HG02610 (cell line): ENCODE data around the gene TICRR.

Experiments used
- ATAC-seq: cut with Tn5 transposase; IDR thresholded peaks from one replicate; pipeline ENCODE4 v1.9.1; 2021; ENCODE audit warnings: mild to moderate bottlenecking, moderate library complexity; ENCODE audit not compliant: unreplicated experiment

The TICRR gene

GRCh38 chr15:89652131-89652530 lies 76.9 kb downstream of the TICRR start:
- no peak for ATAC-seq

- no peak for ATAC-seq
Observed at GRCh38 chr15:89652666-89653065, 77.4 kb downstream of the TICRR start.

DNA sequence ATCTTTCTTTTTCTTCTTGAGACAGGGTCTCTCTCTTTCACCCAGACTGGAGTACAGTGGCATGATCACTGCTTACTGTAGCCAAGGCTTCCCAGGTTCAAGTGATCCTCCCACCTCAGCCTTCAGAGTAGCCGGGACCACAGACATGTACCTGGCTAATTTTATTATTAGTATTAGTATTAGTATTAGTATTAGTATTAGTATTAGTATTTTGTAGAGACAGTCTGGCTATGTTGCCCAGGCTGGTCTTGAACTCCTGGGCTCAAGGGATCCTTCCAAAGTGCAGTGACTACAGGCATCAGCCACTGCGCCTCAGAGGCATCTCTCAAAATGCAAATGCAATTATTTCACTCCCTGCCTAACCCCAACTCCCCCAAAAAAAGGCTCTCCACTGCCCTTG lies 78.3 kb downstream of the TICRR start:
- ATAC-seq = no peak

GRCh38 chr15:89654301-89654761 lies 79.1 kb downstream of the TICRR start:
- no peak for ATAC-seq

DNA sequence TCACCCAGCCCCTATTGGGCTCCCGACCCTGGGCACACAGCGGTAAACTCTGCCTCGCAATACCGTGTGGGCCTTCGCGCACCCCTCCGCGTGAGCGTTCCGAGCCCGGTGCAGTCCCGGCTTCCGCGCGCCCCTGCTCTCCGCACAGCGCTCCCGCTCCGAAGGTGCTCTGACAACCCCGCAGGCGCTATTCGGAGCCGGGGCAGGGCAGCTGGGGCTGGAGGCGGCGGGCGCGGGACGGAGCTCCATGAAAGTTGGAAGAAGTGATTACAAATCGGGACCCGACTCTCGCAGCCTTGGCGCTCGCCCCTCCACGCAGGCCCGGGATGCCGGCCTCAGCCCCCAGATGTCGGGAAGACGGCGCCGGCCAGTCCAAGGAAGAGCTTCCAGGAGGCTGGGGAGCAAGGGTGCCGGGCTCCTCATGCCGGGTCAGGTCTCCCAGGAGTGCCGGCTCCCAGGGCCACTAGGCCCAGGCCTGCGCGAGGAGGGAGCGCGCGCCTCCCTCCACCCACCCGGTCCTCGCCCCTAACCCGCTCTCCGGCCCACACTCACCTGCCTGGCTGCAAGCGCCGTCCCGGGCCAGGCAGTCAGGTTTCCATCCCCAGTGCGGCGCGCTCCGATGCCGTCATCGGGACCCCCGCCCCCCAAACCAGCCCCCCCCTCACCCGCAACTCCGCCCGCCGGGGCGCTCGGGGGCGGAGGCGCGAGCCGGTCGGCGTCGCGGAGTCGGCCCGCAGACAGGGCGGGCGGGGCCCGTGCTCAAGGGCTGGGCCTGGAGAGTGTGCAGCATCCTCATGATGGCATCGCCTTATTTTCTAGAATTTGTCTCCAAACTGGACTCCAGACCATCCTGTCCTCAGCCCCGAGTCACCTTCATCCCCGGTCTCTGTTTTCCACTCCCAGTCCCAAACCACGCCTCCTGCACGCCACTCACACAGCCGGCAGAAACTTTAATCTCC lies 79.9 kb downstream of the TICRR start, which contains the start of gene KIF7:
TSS of gene KIF7 (minus strand) at position 621 of the 959 bp plus-strand sequence. CDS start 2,537 bp downstream, outside the sequence.
- ATAC-seq = no peak

- no peak for ATAC-seq
Observed at GRCh38 chr15:89656116-89656815, 81.0 kb downstream of the TICRR start.

DNA sequence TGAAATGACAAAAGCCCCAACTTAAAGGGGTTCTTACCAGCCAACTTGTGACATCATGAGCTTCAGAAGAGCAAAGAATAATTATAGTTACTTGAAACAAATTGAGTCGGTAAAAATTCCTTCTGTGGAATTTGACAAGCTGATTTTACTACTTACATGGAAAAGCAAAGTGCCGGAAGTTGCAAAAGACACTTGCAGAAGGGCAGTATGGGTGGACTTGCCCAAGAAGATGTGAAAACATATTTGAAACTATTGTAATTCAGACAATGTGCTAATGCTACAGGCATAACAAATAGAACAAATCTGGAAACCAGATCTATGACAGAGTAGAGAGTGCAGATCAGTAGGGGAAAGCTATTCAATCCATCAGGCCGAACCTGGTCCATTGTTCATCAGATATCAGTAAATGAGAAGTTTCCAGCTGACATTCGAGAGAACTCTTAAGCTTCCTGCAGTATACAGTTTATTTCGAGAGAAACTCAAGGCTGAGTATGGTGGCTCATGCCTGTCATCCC lies 82.5 kb downstream of the TICRR start:
- no peak for ATAC-seq

- ATAC-seq = no peak
Observed at GRCh38 chr15:89659295-89659694, 84.0 kb downstream of the TICRR start.

- ATAC-seq = no peak
Observed at GRCh38 chr15:89660556-89660955, 85.3 kb downstream of the TICRR start.

DNA sequence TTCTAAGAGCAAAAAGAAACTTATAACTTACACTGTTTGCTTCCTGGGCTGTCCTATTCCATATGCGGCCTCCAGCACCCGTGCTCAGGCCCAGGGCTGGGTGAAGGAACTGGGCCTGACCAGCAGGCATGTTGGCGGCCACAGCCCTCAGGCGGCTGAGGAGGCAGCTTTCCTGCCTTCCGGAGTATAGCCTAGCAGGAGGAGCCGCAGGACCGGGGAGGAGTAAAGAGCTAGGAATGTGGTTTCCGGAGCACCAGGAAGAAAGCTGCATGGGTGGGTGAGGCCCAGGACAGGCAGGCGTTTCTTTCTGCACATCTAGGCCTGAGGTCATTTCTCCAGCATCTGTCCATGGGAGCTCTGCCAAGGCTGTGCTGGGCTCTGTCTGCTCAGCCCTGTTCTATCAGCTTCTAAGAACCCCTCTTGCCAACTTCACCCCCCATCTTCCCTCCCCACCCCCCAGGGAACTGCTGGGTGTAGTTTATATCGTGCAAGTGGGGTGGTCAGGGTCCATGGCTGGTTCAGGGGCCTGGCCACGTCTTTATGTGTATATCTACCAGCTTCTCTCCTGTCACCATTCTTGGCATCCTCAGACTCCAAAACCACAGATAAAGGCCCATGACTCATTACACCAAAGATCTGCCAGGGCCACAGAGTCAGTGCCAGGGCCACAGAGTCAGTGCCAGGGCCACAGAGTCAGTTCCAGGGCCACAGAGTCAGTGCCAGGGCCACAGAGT lies 87.8 kb downstream of the TICRR start:
- ATAC-seq = no peak

DNA sequence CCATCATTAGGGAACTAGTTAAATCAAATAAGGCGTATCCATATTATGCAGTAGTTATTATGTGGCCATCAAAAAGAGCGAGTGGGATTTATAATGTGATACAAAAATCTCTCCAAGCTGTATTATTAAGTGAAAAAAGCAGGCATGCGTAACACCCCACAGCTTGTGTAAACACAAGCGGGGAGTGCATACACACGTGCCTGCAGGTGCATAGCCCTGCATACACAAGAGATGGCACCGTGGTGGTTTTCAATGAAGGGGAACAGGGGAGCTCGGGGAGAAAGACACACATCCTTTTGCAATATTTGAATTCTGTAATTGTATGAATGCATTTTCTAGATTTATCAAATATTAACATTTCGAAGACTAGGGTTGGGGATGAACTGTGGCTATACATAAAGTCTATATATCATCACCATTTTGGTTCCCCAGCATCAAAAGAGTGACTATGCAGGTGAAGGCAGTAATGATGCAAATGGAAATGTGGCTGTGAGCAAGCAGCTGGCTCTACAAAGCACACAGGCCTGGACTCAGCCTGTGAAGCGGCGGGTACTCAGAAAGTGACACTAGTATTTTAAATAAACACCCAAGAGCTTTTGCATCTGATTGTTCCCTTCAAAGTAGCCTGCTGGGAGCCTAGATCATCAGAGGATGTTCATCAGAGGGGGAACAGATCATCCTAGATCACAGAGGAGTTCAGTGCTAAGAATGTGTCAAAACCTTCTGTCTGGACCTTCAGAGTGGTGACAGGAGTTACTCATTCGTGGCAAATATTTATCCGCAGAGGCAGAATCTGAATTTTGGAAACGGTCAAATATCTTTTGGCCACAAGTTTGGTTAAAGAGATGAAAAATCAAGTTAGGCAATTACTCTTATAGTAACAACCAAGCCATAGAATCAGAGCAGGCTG lies 89.4 kb downstream of the TICRR start:
- ATAC-seq = no peak

DNA sequence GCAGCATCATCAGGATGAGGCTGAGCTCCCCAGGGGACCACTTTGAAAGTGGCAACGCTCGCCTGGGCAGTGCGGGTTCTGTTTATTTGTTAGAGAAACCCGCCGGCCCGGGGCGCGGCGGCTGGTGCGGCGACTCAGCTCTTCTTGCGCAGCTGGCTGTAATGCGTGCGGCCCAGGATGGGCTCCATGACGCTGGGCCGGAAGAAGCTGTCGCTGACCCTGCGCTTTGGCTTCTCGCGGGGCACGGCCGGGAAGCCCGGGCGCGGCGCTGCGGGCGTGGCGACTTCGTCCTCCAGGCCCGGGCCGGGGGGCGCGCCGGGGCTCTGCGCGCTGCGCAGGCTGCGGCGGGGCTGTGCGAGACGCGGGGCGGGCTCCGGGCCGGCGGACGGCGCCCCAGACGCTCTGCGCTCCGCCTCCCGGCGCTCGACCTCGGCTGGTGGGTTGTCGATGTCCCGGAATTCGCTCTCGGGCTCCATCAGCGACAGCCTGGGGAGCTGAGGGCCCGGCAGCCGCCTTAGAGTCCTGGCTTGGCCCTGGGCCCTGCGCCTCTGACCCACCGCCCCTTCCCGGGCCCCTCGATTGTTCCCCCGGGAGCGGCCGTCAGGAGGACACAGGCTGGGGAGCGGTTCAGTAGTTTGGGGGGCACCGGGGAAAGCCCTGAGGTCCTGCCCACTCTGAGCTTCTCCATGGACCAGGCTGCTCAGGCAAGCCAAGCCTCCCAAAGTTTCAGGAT lies 90.3 kb downstream of the TICRR start:
- ATAC-seq = no peak

- no peak for ATAC-seq
Observed at GRCh38 chr15:89666184-89666857, 91.1 kb downstream of the TICRR start.

GRCh38 chr15:89666858-89667705 lies 91.8 kb downstream of the TICRR start:
- no peak for ATAC-seq

- no peak for ATAC-seq
Observed at GRCh38 chr15:89667706-89667960, 92.4 kb downstream of the TICRR start.

DNA sequence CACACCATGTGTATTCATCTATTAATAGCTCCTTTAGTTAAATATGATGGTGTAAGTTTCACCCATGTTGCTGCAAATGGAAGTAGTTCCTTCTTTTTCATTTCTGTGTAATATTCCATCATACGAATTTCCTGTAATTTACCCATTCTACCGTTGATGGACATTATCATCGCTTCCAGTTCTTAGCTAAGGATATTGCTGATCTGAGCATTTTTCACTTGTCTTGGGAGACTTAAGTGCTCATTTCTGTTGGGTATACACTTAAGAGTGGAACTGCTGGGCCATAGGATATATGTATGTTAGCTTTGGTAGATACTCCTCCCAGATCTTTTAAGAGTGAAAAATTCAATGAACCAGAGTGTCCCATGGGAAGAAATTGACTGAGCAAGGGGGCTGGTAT lies 92.9 kb downstream of the TICRR start:
- ATAC-seq = no peak

DNA sequence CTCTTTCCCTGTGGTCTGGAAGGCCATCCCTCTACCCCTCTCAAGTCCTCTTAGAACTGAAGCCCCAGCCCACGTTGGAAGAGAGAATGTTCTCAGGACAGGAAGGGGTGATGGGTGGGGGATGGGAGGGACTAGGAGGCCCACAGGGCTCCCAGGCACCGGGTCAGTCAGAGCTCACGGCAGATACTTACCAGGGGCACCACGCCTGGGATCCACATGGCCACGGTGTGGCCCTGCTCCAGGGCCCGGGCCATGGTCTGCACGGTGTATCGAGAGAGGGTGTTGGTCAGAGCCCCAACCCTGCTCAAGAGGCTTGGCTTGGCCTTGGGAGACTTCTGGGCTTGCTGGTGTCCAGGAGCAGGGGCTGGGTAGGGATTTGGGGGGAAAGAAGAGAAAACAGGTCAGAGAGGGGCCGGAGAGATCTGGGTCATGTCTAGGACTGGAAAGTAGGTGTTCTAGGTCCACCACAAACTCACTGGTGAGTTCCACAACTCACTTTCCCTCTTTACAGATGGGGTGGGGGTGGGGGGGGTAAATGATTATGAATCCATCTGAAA lies 94.1 kb downstream of the TICRR start:
- no peak for ATAC-seq

DNA sequence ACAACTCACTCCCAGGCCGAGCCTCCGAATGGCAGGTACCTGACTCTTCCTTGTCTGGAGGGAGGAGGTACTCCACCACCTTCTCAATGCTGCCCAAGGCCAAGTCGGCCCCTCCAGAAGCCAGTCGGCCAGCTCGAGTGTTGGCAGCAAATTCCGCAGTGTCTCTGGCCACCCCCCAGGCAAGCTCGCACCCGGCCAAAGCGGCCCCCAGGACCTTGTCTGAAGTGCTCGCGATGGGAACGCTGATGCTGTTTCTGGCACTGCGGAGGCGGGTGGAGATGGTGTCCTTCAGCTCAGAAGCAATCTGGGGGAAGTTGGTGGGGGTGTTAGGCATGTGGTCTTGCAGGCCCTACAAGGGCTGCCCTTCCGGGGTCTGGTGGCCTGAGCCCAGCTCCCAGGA lies 94.7 kb downstream of the TICRR start:
- no peak for ATAC-seq
